T47D (cell line): ENCODE data around the gene ADAMTSL3.
"Not testable (repeated sequence)": the region's sequence is repeated elsewhere in the genome, so short reads cannot be mapped to it uniquely, and the experiment has no call there.

Experiments used
- DNase-seq, 2 experiments: peaks; one replicate each; pipeline versions ENCODE4 v3.0.0 to v3.0.0-alpha.2; 2011 to 2012; ENCODE audit warnings: low read depth in 1 of 2, low spot score in 1 of 2
- JUND ChIP-seq: IDR thresholded peaks from 2 replicates; pipeline ENCODE4 v1.6.1; 2012; ENCODE audit warnings: low read depth
- in situ Hi-C: cut with HindIII; loops from 2 replicates; pipeline ENCODE4 v1.10.0; 2016; ENCODE audit warnings: low sequenced_read_pairs, low pct_unique_long_range_greater_than_20kb

ADAMTSL3 gene

DNA sequence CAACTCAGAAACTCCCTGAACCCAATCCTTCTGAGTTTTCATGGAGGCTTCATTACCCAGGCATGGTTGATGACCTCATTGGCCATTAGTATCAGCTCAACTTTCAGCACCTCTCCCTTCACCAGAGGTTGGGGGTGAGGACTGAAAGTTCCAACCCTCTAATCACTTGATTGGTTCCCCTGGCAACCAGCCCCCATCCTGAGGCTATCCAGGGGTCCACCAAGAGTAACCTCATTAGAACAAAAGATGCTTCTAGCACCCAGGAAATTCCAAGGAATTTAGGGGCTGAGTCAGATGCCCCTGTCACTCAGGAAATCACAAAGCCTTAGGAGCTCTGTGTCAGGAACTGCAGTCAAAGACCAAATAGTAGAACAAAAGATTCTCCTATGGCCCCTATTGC is 43.8 kb downstream of the ADAMTSL3 start:
- no peak for DNase-seq
- in situ Hi-C loops = no loop called here
- no peak for TF ChIP-seq JUND

DNA sequence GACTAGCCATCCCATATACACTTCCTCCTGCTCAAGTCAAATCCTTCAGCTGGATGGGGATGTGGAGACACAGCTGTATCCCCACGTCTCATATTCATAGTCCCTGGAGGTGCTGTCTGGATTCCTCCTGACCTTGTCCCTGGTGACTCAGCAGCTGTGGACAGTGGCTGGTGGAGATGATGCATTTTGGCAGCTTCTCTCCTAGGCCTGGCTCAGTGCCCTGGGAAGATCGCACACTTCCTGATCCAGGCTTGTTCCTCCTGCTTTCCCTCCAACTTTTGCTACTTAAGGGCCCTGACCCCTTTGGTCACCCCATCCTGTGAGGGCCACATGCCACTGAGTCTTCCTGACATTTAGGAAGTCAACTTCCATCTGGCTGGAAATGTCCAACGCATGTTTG is 44.4 kb downstream of the ADAMTSL3 start:
- in situ Hi-C loops = no loop called here
- TF ChIP-seq JUND = no peak
- peak in 1 of 2 experiments; percentile 20 for DNase-seq

DNA sequence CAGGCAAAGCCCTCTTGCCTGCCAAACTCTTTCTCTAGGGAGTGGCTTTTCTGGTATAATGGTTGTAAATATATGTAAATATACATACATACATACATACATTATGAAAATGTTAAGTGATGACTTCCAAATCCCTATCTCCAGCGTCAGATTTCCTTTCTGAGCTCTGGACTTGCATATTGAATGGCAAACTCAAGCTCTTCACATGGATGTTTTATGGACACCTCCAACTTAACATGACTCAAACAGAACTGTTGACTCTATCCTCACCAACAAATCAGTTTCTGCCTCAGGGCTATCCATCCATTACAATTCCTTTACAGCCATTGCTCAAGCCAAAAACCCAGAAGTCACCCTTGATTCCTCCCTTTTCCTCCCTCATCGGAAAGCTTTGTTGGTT is 45.1 kb downstream of the ADAMTSL3 start:
- DNase-seq = no peak

DNA sequence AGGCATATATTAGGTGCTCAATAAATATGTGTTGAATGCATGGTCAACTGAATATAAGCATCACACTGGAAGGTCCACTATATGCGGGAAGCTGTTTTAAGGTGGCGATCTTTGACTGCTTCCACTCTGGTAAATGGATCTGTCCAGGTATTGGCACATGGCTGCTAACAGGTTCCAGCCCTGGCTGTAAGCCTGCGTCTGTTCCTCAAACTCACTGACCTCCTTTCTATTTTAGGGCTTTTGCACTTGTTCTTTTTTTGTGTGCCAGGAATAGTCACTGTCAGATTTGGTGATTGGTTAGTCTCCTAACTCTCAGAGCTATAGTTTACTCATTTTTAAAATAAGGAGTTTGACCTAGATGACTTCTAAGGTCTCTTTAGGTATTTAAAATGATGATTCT is 46.2 kb downstream of the ADAMTSL3 start:
- no peak for TF ChIP-seq JUND
- in situ Hi-C loops = no loop called here

More for the DNA sequence above, 45.1 kb downstream of the ADAMTSL3 start:
- TF ChIP-seq JUND = no peak
- in situ Hi-C loops = no loop called here

DNA sequence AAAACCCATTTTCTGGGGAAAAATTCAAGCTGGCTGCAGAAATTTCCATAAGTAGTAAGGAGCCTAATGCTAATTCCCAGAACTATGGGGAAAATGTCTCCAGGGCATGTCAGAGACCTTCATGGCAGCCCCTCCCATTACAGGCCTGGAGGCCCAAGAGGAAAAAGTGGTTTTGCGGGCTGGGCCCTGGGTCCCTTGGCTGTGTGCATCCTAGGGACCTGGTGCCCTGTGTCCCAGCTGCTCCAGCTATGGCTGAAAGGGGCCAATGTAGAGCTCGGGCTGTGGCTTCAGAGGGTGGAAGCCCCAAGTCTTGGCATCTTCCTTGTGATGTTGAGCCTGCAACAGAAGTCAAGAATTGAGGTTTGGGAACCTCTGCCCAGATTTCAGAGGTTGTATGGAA is 48.4 kb downstream of the ADAMTSL3 start:
- in situ Hi-C loops, DNase-seq: not testable (repeated sequence)

More for the DNA sequence above, 46.2 kb downstream of the ADAMTSL3 start:
- DNase-seq = no peak

DNA sequence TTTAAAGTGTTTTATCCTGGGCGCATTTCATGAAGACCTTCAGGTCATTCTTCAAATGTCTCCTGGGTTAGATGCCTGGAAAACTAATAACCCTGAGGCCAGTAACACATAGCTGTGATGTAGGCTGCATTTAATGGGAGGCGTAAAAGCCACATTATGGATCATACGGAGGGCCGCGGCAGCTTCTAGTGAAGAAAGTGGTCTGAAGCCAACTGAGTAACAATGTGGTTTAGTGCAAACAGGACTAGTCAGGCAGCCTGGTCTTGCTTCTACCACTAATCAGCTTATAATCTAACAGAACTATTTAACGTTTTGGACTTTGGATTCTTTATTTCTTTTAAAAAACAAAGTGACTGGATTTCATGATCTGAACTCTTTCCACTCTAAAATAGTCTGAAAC is 54.4 kb downstream of the ADAMTSL3 start:
- in situ Hi-C loops = no loop called here
- TF ChIP-seq JUND = no peak
- DNase-seq = no peak

DNA sequence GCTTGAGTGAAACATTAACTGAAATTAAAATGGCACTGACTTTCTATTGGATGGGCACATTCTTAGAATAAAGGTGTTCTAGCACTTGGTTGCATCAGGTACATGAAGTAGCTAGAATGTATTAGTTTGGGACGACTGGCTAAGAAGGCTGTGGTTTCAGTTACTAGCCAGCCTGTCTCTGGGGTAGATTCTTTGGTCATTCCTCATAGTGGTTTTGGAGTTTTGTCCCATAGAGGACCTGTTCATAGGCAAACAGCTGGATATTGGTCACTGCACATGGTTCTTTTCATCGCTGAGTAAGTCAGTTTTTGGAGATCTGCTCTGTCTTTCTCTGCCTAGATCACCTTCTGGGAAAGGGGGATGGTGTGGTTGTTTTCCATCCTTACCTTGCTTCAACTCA is 55.3 kb downstream of the ADAMTSL3 start:
- no peak for DNase-seq
- in situ Hi-C loops = no loop called here
- TF ChIP-seq JUND = no peak

DNA sequence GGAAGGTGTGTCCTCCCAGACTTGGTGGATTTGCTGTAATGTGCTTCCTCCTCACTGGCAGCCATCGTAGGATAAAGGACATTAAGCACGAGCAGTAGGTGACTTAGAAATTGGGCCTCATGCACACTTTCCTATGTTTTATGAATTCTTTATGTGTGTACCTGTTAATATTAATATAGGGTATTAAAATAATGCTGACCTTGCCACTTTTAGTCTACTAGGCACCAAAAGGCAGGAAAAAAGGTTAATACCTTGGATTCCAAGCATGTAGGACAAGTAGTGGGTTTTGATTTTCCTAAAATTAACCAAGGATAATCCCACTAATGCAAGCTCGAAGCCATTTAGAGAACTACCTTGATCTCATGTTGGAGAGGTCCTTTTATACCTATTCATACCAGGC is 55.9 kb downstream of the ADAMTSL3 start:
- in situ Hi-C loops = no loop called here
- no peak for DNase-seq
- TF ChIP-seq JUND = no peak

DNA sequence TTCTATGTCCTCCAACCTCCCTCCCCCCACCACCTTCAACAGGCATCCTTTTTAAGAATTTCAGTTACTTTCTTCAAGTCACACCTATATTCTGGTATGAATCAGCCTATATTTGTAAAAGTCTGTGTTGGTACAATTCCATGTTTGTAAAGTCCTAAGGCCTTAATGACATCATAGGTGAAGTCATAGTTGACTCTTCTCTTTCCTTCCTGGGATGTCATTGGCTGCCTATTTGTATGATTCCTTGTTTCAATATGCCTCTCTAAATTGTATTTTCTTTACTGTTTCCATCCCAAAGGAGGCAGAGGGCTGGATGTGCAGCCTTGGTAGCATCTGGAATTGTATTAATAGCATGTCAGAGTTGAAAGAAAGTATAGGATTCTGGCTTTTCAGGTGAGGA is 56.5 kb downstream of the ADAMTSL3 start:
- TF ChIP-seq JUND = no peak
- no peak for DNase-seq
- in situ Hi-C loops = no loop called here

DNA sequence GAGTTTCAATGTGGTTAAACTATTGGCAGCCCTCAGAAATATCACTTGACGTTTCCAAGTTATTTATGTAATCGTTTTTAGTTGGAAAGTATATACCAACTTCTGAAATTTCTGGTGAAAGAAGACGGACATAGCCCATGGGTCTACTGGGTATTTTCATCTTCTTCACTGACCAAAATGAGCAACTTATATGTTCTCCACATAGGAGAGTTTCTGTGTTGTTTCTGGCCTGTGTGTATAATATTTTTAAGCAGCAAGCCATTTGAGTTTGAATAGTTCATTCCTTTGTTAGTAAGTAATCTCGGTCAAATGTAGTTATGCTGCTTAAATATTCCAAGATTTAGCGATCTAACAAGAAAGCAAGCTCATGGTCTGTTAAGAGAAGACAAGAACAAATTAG is 57.3 kb downstream of the ADAMTSL3 start:
- TF ChIP-seq JUND = no peak
- no peak for DNase-seq
- in situ Hi-C loops = no loop called here

DNA sequence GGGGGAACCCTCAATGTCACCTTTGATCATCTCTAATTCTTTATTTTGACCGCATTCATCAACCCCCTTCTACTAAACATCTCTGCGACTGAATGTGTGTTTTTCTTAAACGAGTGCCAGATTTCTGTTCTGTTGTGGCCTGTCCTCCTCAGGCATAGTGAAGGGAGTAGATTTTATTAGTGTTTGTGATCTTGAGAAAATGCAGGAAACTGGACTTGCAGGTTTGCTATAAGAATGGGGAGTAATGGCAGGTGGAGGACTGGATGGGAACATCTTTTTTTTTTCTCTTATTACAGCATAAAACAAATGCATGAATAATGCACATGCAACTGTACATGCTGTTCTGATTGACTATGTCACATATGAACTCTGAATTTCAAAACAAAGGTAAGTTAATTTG is 59.3 kb downstream of the ADAMTSL3 start:
- peak in 1 of 2 experiments; percentile 18 for DNase-seq
- in situ Hi-C loops = no loop called here
- no peak for TF ChIP-seq JUND

DNA sequence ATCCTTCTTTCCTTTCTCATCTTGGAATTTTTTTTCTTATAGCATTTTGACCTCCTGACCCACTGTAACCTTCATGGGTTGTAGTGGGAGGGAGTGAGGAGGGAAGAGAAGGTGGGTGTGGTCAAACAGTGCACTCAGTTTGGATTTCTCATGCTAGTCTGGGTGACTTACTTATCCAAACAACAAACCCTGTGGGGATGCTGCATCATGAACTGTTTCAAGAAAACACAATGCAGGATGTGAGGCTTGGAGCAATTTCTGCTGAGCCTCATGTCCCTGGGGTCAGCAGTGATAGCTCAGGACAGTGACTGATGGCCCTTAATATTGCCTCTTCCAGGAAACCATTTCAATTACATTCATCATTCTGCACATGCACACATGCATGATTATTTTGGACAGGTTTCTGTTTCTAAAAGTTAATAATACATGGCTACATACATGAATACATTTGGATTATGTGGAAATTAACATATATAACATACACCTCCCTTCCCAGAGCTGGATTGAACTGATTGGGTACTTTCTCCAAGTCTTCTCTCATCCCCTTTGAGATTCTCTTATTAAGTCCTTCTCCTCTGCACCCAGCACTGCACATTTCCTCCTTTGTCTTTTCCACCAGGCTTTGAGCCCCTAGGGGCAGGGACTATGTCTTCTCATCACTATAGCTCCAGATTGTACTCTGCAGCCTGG is 61.2 kb downstream of the ADAMTSL3 start:
- no peak for DNase-seq
- TF ChIP-seq JUND = no peak
- in situ Hi-C loops = no loop called here

DNA sequence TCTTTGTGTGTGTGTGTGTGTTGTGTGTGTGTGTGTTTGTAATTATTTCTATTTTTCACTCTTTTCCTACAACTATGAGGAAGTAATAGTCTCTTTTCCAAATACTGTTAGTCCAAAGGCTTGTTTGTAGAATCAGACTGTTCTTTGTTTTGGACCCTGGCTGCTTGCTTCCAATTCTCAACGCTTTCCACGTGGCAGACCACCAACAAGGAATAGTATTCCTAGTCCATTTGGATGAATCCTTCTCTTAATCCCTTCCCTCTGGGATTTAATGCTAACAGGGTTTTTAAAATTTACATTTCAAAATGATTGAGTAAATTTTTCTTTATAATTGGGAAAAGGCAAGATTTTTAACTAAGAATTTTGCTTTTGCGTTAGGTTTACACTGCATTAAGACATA is 62.7 kb downstream of the ADAMTSL3 start:
- in situ Hi-C loops = no loop called here
- no peak for DNase-seq
- no peak for TF ChIP-seq JUND

DNA sequence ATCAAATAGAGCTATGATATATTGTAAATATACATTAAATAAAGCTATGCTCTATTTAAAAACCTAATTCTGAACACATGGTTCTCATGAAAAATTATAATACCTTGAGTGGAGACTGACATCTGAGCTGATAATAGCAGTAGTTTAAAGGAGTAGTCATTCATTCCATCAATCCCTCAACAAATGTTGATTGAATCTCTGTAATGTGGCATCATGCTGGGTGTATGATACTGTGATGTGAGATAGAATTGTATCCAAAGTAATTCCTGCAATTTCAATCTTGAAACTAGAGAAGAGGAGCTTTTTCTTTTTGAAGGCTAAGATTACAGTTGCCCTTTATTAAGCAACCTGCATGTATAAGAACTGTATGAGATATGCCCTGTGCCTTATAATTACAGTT is 63.1 kb downstream of the ADAMTSL3 start:
- in situ Hi-C loops = no loop called here
- TF ChIP-seq JUND = no peak
- DNase-seq = no peak
